ENCODE measurements around the gene SIPA1L3.

Gene SIPA1L3

DNA sequence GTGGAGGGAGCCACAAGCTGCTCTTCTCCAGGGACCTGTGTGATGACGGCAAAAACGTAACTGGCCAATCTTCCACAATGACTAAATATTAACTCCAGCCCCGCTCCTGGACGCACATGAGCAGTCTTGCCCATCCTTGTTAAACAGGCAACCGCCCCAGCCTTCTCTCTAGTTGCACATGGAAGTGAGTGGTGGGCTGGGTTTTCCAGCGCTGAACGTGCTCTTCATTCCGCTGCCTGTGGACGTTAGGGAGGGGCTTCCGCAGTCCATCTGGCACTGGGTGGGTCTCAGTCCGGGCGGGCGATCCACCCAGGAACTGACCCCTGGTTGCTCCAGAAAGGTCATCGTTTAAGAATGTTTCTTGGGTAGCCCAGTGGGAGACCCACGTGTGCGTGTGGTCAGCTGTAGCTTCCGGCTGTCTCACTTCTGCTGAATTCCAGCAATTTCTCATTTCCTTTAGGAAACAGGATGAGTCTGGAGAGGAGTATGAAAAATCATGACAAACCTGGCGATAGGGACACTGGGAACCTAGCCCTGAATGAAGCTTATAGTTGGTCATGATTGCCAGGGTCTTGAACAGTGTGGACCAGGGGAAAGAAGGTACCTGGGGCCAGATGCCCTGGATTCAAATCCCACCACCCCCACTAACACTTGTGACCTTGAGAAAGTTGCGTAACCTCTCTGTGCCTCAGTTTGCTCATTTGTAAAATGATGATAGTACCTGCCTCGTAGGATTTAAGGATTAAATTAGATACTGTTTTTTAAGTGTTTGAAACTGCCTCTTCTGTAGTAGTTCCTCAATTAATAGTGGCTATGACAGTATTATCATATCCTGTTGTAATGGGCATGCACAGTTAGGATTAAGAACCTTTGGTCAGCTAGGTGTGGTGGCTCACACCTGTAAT lies 92.6 kb downstream of the SIPA1L3 start:
- no peak overlapping the region for H3K27ac ChIP-seq (ENCODE audit: extremely low read depth, low read depth, low read length)
- TF ChIP-seq ZNF157 (tag by site-specific recombination; IDR thresholded peaks at IDR 0.05) = no peak
- TF ChIP-seq ZNF311 (tag by site-specific recombination; IDR thresholded peaks at IDR 0.05; ENCODE audit: borderline replicate concordance) = no peak
- peak; percentile 95 for TF ChIP-seq ZNF664 (tag by site-specific recombination; IDR thresholded peaks at IDR 0.05)
- no peak for TF ChIP-seq ZNF202 (tag by site-specific recombination; IDR thresholded peaks at IDR 0.05; ENCODE audit: borderline replicate concordance)
- POLR2A ChIA-PET = no interaction called here
- H3K9me3 ChIP-seq (ENCODE audit: control insufficient read depth, insufficient read depth, low read depth, low read length) = peaks cover 4% of the 10 kb centered on the region
- H3K36me3 ChIP-seq (ENCODE audit: control insufficient read depth in 2 of 2, insufficient read depth in 1 of 2, low read length in 2 of 2) = peaks cover 0 to 3% of the 10 kb centered on the region in 2 experiments; a peak in 2 of 3 replicates
- no peak overlapping the region for H3K4me3 ChIP-seq (ENCODE audit: low read depth, low read length)
- CTCF ChIA-PET = interaction anchor here (0.6 kb wide), 2 partner anchors 38 to 94 kb away, joined by 3 to 5 read pairs; no protein-coding TSS in a partner anchor
- H3K4me1 ChIP-seq (ENCODE audit: control insufficient read depth, insufficient read depth, low read length) = peaks cover 24% of the 10 kb centered on the region

DNA sequence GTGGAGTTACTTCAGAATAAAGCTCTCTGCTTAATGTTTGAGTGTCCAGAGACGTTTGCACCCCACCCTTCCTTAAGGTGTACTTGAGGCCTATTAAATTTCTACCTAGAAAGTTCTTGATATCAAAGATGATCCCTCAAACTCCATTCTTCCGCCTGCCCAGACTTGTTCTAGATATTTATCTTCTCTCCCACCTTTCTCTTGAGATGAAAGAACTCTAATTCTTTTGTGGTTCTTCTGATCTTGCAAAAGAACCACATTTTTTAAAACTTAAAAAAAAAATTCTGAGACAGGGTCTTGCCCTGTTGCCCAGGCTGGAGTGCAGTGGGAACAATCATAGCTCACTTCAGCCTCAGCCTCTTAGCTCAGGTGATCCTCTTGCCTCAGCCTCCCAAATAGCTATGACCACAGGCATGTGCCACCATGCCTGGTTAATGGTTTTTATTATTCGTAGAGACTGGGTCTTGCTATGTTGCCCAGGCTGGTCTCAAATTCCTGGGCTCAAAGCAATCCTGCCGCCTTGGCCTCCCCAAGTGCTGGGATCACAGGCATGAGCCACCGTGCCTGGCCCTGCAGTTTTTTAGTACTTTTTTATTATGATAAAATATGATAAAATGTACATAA lies 94.3 kb downstream of the SIPA1L3 start:
- Histone ChIP-seq H3K36me3 (ENCODE audit: control insufficient read depth in 2 of 2, insufficient read depth in 1 of 2, low read length in 2 of 2) (no peaks in the 10 kb centered on the region; a peak in 1 of 3 replicates), H3K4me1 (ENCODE audit: control insufficient read depth, insufficient read depth, low read length) (peaks cover 34% of the 10 kb centered on the region), H3K9me3 (ENCODE audit: control insufficient read depth, insufficient read depth, low read depth, low read length) (no peaks in the 10 kb centered on the region; the same call in 1 of the 2 replicates), H3K27ac (ENCODE audit: extremely low read depth, low read depth, low read length) (no peak overlapping the region), H3K4me3 (ENCODE audit: low read depth, low read length) (no peak overlapping the region)
- TF ChIP-seq ZBTB8A (tag by site-specific recombination; IDR thresholded peaks at IDR 0.05) = no peak
- TF ChIP-seq ZNF121 (tag by site-specific recombination; IDR thresholded peaks at IDR 0.05) = peak; percentile 99
- no peak for TF ChIP-seq ZNF391 (tag by site-specific recombination; IDR thresholded peaks at IDR 0.05; ENCODE audit: borderline replicate concordance, low read depth)
- ChIA-PET CTCF (interaction anchor here (0.7 to 1.4 kb wide), 3 partner anchors 96 to 1387 kb away, joined by 3 to 7 read pairs (median 4); no protein-coding TSS in a partner anchor), POLR2A (no interaction called here)

DNA sequence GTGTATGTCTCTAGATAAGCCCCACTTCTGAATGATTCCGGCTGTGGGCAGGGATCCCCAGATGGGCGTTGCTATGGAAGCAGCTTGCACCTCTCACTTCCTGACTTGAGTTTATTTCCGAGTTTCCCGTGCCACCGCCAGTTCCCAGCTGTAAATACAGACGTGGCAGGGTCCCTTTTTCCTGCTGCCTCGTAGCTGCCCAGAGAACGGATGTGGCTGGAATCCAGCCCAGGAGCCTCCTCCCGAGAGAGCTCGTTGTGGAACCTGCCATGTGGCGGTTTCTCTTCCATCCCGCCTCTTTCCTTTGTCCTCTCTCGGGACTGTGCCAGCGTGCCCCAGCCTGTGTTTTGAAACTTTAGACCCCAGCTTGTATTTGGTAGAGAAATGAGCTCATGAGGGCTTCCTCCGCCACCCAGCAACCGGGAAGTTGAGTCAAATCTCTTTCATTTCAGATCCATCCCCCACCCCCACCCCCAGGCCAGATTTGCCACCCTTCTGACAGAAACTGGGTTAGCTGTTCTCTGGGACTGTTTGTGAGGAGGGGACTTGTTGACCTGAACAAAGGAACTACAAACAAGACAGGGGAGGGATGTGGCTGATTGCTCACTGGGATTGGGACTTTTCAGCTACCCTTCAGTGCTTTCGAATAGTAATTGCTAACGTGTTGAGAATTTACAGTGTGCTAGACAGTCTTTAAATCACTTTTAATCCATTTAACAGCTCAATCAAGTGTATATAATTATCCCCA lies 96.6 kb downstream of the SIPA1L3 start:
- Histone ChIP-seq H3K27ac (ENCODE audit: extremely low read depth, low read depth, low read length) (peak overlapping the region; percentile 85), H3K4me3 (ENCODE audit: low read depth, low read length) (peak overlapping the region; percentile 9), H3K36me3 (ENCODE audit: control insufficient read depth in 2 of 2, insufficient read depth in 1 of 2, low read length in 2 of 2) (no peaks in the 10 kb centered on the region; a peak in 1 of 3 replicates), H3K4me1 (ENCODE audit: control insufficient read depth, insufficient read depth, low read length) (peaks cover 31% of the 10 kb centered on the region), H3K9me3 (ENCODE audit: control insufficient read depth, insufficient read depth, low read depth, low read length) (no peaks in the 10 kb centered on the region; the same call in 1 of the 2 replicates)
- POLR2A ChIA-PET = interaction anchor here (0.6 to 3.3 kb wide), 15 partner anchors 9 to 1524 kb away, joined by 3 to 38 read pairs (median 4); partner anchors contain the start of genes PSMD8, SIPA1L3, SPINT2 and WDR87
- CTCF ChIA-PET = interaction anchor here (0.5 to 1.9 kb wide), 15 partner anchors 9 to 1391 kb away, joined by 3 to 15 read pairs (median 4); partner anchors contain the start of genes SIPA1L3 and WDR87
- peak; percentile 95 for TF ChIP-seq IKZF3 (tag by site-specific recombination; IDR thresholded peaks at IDR 0.05)
- TF ChIP-seq ZSCAN23 (tag by site-specific recombination; IDR thresholded peaks at IDR 0.05) = 0 out of 2 replicates have a peak, but pooled peaks have one; percentile 47
- TF ChIP-seq, protein P1, sequence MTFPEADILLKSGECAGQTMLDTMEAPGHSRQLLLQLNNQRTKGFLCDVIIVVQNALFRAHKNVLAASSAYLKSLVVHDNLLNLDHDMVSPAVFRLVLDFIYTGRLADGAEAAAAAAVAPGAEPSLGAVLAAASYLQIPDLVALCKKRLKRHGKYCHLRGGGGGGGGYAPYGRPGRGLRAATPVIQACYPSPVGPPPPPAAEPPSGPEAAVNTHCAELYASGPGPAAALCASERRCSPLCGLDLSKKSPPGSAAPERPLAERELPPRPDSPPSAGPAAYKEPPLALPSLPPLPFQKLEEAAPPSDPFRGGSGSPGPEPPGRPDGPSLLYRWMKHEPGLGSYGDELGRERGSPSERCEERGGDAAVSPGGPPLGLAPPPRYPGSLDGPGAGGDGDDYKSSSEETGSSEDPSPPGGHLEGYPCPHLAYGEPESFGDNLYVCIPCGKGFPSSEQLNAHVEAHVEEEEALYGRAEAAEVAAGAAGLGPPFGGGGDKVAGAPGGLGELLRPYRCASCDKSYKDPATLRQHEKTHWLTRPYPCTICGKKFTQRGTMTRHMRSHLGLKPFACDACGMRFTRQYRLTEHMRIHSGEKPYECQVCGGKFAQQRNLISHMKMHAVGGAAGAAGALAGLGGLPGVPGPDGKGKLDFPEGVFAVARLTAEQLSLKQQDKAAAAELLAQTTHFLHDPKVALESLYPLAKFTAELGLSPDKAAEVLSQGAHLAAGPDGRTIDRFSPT (tag by site-specific recombination; IDR thresholded peaks at IDR 0.05) = peak; percentile 78
- peak; percentile 81 for TF ChIP-seq ZBTB17 (tag by site-specific recombination; IDR thresholded peaks at IDR 0.05)
- TF ChIP-seq, protein P2, sequence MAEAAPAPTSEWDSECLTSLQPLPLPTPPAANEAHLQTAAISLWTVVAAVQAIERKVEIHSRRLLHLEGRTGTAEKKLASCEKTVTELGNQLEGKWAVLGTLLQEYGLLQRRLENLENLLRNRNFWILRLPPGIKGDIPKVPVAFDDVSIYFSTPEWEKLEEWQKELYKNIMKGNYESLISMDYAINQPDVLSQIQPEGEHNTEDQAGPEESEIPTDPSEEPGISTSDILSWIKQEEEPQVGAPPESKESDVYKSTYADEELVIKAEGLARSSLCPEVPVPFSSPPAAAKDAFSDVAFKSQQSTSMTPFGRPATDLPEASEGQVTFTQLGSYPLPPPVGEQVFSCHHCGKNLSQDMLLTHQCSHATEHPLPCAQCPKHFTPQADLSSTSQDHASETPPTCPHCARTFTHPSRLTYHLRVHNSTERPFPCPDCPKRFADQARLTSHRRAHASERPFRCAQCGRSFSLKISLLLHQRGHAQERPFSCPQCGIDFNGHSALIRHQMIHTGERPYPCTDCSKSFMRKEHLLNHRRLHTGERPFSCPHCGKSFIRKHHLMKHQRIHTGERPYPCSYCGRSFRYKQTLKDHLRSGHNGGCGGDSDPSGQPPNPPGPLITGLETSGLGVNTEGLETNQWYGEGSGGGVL (tag by site-specific recombination; IDR thresholded peaks at IDR 0.05) = peak; percentile 92
- TF ChIP-seq ZXDB (tag by site-specific recombination; IDR thresholded peaks at IDR 0.05) = peak; percentile 69; the same call in 1 of the 2 replicates
- TF ChIP-seq ZNF585B (tag by site-specific recombination; IDR thresholded peaks at IDR 0.05) = no peak
- TF ChIP-seq, protein P3, sequence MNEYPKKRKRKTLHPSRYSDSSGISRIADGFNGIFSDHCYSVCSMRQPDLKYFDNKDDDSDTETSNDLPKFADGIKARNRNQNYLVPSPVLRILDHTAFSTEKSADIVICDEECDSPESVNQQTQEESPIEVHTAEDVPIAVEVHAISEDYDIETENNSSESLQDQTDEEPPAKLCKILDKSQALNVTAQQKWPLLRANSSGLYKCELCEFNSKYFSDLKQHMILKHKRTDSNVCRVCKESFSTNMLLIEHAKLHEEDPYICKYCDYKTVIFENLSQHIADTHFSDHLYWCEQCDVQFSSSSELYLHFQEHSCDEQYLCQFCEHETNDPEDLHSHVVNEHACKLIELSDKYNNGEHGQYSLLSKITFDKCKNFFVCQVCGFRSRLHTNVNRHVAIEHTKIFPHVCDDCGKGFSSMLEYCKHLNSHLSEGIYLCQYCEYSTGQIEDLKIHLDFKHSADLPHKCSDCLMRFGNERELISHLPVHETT (tag by site-specific recombination; IDR thresholded peaks at IDR 0.05) = 0 out of 2 replicates have a peak, but pooled peaks have one; percentile 45
- no peak for TF ChIP-seq ZNF112 (tag by site-specific recombination; IDR thresholded peaks at IDR 0.05)
- 0 out of 2 replicates have a peak, but pooled peaks have one; percentile 19 for TF ChIP-seq ZNF16 (tag by site-specific recombination; IDR thresholded peaks at IDR 0.05; ENCODE audit: low read depth)
- TF ChIP-seq ZBTB21 (tag by site-specific recombination; IDR thresholded peaks at IDR 0.05) = 0 out of 2 replicates have a peak, but pooled peaks have one; percentile 21
- peak; percentile 71; the same call in 1 of the 2 replicates for TF ChIP-seq ZNF561 (tag by site-specific recombination; IDR thresholded peaks at IDR 0.05; ENCODE audit: borderline replicate concordance)
